GM23248 (cell line): Measurements from ENCODE around the gene PPP1R12B.

Source experiments
- EZH2 ChIP-seq: fragments of 200-600 bp; sonication (generic); IDR thresholded peaks from 2 replicates; pipeline ENCODE4 v1.6.1; 2018; ENCODE audit warnings: antibody characterized with exemption, mild to moderate bottlenecking; ENCODE audit not compliant: insufficient read depth, poor library complexity, severe bottlenecking
- EZH2phosphoT487 ChIP-seq: fragments of 200-600 bp; sonication (generic); IDR thresholded peaks from 2 replicates; pipeline ENCODE4 v1.6.1; 2018; ENCODE audit warnings: antibody characterized with exemption, moderate library complexity, mild to moderate bottlenecking, low read depth; ENCODE audit not compliant: insufficient read depth

DNA sequence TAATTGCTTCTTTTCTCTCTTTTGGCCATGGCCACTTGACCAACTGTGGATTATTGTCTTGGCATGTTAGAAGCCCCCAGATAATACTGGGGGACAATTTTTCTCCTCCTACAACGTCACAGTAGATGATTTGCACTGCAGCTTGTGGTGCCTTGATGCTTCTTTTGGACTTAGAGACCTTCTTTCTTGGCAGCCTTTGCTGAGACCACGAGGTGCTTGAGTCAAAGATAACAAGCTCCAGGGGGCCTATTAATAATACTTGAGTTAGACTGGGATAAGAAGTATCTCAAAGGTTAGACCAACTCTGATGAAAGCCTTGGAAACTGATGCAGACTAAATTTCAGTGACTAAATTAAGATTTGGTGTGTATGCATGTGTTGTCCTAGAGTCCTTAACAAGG lies 3.2 kb downstream of the PPP1R12B start:
- TF ChIP-seq EZH2, result no peak
- no peak for TF ChIP-seq EZH2phosphoT487
